DND-41 (cell line): Measurements from ENCODE around the gene EHF.

Experiments
- ATAC-seq: fragments of 200-7000 bp; cut with Tn5 transposase; 3 replicates; pipeline ENCODE4 v1.9.1; 2021; ENCODE audit warnings: low read depth; ENCODE audit not compliant: insufficient read depth
- DNase-seq: peaks from one replicate; pipeline ENCODE4 v3.0.0-alpha.2; 2020
- H2AFZ ChIP-seq: 2 replicates; pipeline ENCODE4 v1.6.0; 2012; ENCODE audit warnings: low read depth, low read length
- H3K27ac ChIP-seq: 2 replicates; pipeline ENCODE4 v1.5.1; 2012; ENCODE audit warnings: low read length, inconsistent platforms
- H3K27me3 ChIP-seq: fragments of 200-600 bp; sonication (generic); 2 replicates; pipeline ENCODE4 v1.6.0; 2012; ENCODE audit warnings: low read length, mild to moderate bottlenecking, inconsistent platforms; ENCODE audit not compliant: insufficient read depth, poor library complexity
- H3K36me3 ChIP-seq: 2 replicates; pipeline ENCODE4 v1.5.1; 2012; ENCODE audit warnings: low read length, inconsistent platforms; ENCODE audit not compliant: insufficient read depth
- H3K4me1 ChIP-seq: 2 replicates; pipeline ENCODE4 v1.5.1; 2012; ENCODE audit warnings: mild to moderate bottlenecking, low read length; ENCODE audit not compliant: insufficient read depth
- H3K4me2 ChIP-seq: 2 replicates; pipeline ENCODE4 v1.6.0; 2012; ENCODE audit warnings: mild to moderate bottlenecking, moderate library complexity, low read length, inconsistent platforms; ENCODE audit not compliant: insufficient read depth
- H3K4me3 ChIP-seq, 2 experiments: fragments of 200-600 bp in 1 of 2; shearing (Covaris generic) in 1 of 2; 2 replicates each; pipeline ENCODE4 v1.5.1; 2012 to 2016; ENCODE audit warnings: inconsistent platforms in 2 of 2, low read length in 2 of 2, mild to moderate bottlenecking in 2 of 2, low read depth in 1 of 2, moderate library complexity in 1 of 2
- H3K79me2 ChIP-seq: 2 replicates; pipeline ENCODE4 v1.6.0; 2012; ENCODE audit warnings: low read length, inconsistent platforms; ENCODE audit not compliant: insufficient read depth
- H3K9ac ChIP-seq: 2 replicates; pipeline ENCODE4 v1.6.0; 2012; ENCODE audit warnings: low read depth, mild to moderate bottlenecking, inconsistent platforms, low read length, moderate library complexity
- H3K9me3 ChIP-seq: 2 replicates; pipeline ENCODE4 v1.5.1; 2012; ENCODE audit warnings: low read length, moderate library complexity, mild to moderate bottlenecking, inconsistent platforms; ENCODE audit not compliant: insufficient read depth, severe bottlenecking
- H4K20me1 ChIP-seq: 2 replicates; pipeline ENCODE4 v1.6.0; 2012; ENCODE audit warnings: low read length; ENCODE audit not compliant: insufficient read depth
- CTCF ChIP-seq: IDR thresholded peaks from 2 replicates; pipeline ENCODE4 v1.5.1; 2012; ENCODE audit warnings: borderline replicate concordance, low read length, moderate library complexity, mild to moderate bottlenecking; ENCODE audit not compliant: poor library complexity, severe bottlenecking; ENCODE audit errors: extremely low read depth
- EZH2 ChIP-seq: IDR thresholded peaks from 3 replicates; pipeline ENCODE4 v1.6.1; 2012; ENCODE audit warnings: borderline replicate concordance, low read depth, mild to moderate bottlenecking, moderate library complexity, low read length, inconsistent platforms; ENCODE audit not compliant: severe bottlenecking

EHF gene

GRCh38 chr11:34616830-34617504, 3.9 kb upstream of the EHF start:
- Histone ChIP-seq H3K27ac (no peak overlapping the region), H3K4me2 (no peak overlapping the region)
- DNase-seq, result no peak

DNA sequence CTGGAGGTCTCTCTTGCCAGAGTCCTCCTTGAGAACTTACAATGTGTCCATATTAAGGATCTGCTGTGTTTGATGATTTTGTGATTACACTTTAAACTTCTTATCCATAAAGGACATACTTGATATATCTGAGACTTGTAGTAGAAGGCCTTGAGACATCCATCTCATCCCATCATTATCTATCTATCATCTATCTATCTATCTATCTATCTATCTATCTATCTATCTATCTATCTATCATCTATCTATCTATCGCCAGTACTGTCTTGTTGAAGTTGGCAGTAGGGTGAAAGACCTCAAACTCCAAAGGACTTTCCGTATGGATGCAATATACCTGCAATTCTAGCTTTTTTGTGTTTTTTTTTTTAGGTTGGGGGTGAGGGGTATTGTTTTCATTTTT, 2.5 kb upstream of the EHF start:
- H3K4me2 ChIP-seq, result no peak overlapping the region
- no peak overlapping the region for H2AFZ ChIP-seq
- no peak overlapping the region for H3K4me3 ChIP-seq
- H3K36me3 ChIP-seq, result no peaks in the 10 kb centered on the region
- H3K79me2 ChIP-seq, result no peaks in the 10 kb centered on the region
- peaks cover 10% of the 10 kb centered on the region for H3K27me3 ChIP-seq
- no peaks in the 10 kb centered on the region for H3K4me1 ChIP-seq
- DNase-seq (no peak), ATAC-seq (no peak)
- H3K9ac ChIP-seq, result no peak overlapping the region
- no peaks in the 10 kb centered on the region for H3K9me3 ChIP-seq
- H4K20me1 ChIP-seq, result no peaks in the 10 kb centered on the region
- no peak overlapping the region for H3K27ac ChIP-seq
- TF ChIP-seq EZH2, result no peak
- no peak for TF ChIP-seq CTCF

More at GRCh38 chr11:34616830-34617504, 3.9 kb upstream of the EHF start:
- Histone ChIP-seq H3K27me3 (peaks cover 7% of the 10 kb centered on the region), H3K4me1 (no peaks in the 10 kb centered on the region), H3K36me3 (no peaks in the 10 kb centered on the region), H3K4me3 (no peak overlapping the region), H4K20me1 (no peaks in the 10 kb centered on the region), H2AFZ (no peak overlapping the region), H3K9me3 (no peaks in the 10 kb centered on the region), H3K9ac (no peak overlapping the region), H3K79me2 (no peaks in the 10 kb centered on the region)
- TF ChIP-seq EZH2 (no peak), CTCF (no peak)
- no peak for ATAC-seq

- no peaks in the 10 kb centered on the region for H4K20me1 ChIP-seq
- TF ChIP-seq EZH2 (no peak), CTCF (no peak)
- H3K27me3 ChIP-seq, result peaks cover 10% of the 10 kb centered on the region
- H3K4me1 ChIP-seq, result no peaks in the 10 kb centered on the region
- ATAC-seq, result no peak
- DNase-seq, result no peak
- H2AFZ ChIP-seq, result no peak overlapping the region
- H3K27ac ChIP-seq, result no peak overlapping the region
- H3K4me3 ChIP-seq, result no peak overlapping the region
- no peak overlapping the region for H3K4me2 ChIP-seq
- H3K36me3 ChIP-seq, result no peaks in the 10 kb centered on the region
- H3K79me2 ChIP-seq, result no peaks in the 10 kb centered on the region
- H3K9me3 ChIP-seq, result no peaks in the 10 kb centered on the region
- H3K9ac ChIP-seq, result no peak overlapping the region
Measured at GRCh38 chr11:34619062-34619516, 1.8 kb upstream of the EHF start.
